ENCODE results near the gene POU6F2. TPM values are rescaled to one million over a fixed set of nuclear protein-coding genes. Genes with fewer than 3 reads are reported as not detected.

Gene POU6F2
- total RNA-seq, 4 donors from 2014 or later, result 0.91 TPM; not detected in 3

GRCh38 chr7:39233851-39234529 lies 256.3 kb downstream of the POU6F2 start:
- no peaks in the 10 kb centered on the region for H3K36me3 ChIP-seq
- TF ChIP-seq CTCF (IDR thresholded peaks at IDR 0.05) (no peak), POLR2A (IDR thresholded peaks at IDR 0.05) (no peak)
- no peak for DNase-seq

DNA sequence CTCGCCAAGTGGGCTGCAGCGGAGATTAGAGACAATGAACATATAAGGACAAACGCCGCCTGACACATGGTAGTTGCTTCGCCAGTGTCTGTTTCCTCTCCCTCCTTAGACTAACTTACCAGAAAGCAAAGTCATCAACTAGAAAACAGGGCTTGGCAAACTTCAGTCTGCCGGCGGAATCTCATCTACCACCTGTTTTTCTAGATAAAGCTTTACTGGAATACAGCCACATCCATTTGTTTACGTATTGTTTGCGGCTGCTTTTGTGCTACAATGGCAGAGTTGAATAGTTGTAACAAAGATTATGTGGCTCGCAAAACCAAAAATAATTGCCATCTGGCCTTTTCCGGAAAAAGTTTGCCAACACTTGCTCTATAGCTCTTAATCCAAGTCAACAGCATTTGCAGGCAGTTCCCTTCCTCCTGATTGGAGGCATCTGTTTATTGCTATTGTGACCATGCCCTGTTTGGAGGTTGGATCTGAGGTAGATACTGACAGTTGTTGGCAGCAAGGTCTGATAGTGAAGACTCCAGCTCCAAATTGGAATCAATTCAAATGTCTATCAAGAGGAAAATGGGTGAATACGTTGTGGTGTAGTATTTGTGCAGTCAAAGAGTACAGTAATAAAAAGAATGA lies 260.6 kb downstream of the POU6F2 start:
- no peaks in the 10 kb centered on the region for H3K4me1 ChIP-seq
- no peak for DNase-seq
- no peaks in the 10 kb centered on the region for H3K27me3 ChIP-seq
- no peaks in the 10 kb centered on the region for H3K9me3 ChIP-seq
- H3K4me3 ChIP-seq, result no peak overlapping the region
- TF ChIP-seq CTCF (IDR thresholded peaks at IDR 0.05) (no peak), POLR2A (IDR thresholded peaks at IDR 0.05) (no peak)
- H3K27ac ChIP-seq, result no peak overlapping the region
- intact Hi-C loops (cut with DNase I; ENCODE audit: low total_unique reads), result no loop called here
- no peaks in the 10 kb centered on the region for H3K36me3 ChIP-seq

More at GRCh38 chr7:39233851-39234529, 256.3 kb downstream of the POU6F2 start:
- Histone ChIP-seq H3K4me1 (no peaks in the 10 kb centered on the region), H3K9me3 (no peaks in the 10 kb centered on the region), H3K4me3 (no peak overlapping the region), H3K27me3 (no peaks in the 10 kb centered on the region), H3K27ac (no peak overlapping the region)
- intact Hi-C loops (cut with DNase I; ENCODE audit: low total_unique reads), result no loop called here

DNA sequence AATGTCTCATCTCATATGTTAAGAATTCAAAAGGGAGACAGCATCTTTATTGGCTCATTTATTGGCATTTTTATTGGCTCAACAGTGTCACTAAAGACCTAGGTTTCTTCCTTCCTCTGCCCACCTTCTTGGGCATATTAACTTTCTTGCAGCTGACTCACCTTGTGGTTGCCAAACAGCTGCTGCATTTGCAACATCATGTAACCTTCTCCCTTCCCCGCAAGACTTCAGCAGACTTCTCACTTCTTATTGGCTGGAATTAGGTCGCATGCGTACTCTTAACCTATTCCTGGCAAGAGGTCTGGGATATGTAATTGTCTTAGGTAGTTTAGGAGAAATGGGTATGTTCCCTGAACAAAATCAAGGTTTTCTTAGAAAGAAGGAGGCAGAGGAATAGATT lies 263.2 kb downstream of the POU6F2 start:
- Histone ChIP-seq H3K4me3 (no peak overlapping the region), H3K4me1 (no peaks in the 10 kb centered on the region), H3K36me3 (no peaks in the 10 kb centered on the region), H3K27ac (no peak overlapping the region), H3K27me3 (no peaks in the 10 kb centered on the region), H3K9me3 (no peaks in the 10 kb centered on the region)
- intact Hi-C loops (cut with DNase I; ENCODE audit: low total_unique reads), result no loop called here
- TF ChIP-seq POLR2A (IDR thresholded peaks at IDR 0.05) (no peak), CTCF (IDR thresholded peaks at IDR 0.05) (no peak)
- DNase-seq, result no peak

DNA sequence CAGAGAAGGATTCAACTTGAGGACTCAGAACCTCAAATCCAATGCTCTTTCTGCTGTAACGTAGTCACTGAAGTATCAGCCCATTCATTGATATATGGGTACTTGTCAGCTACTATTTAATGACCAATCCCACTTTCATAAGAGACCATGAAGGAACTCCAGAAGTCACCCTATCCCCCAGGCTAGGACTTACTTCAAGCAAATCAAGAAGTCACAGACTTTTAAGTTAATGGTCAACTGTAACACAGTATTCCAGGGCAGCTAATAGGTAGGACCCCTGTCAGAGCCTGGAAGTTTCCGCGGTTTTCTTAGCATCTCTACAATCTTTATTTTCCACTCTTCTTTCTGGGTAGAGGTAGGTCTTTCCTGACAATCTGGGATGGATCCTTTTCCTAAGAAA lies 269.9 kb downstream of the POU6F2 start:
- no peak overlapping the region for H3K4me3 ChIP-seq
- DNase-seq, result no peak
- H3K36me3 ChIP-seq, result no peaks in the 10 kb centered on the region
- TF ChIP-seq CTCF (IDR thresholded peaks at IDR 0.05) (no peak), POLR2A (IDR thresholded peaks at IDR 0.05) (no peak)
- H3K27me3 ChIP-seq, result no peaks in the 10 kb centered on the region
- H3K9me3 ChIP-seq, result no peaks in the 10 kb centered on the region
- H3K27ac ChIP-seq, result no peak overlapping the region
- H3K4me1 ChIP-seq, result no peaks in the 10 kb centered on the region
- intact Hi-C loops (cut with DNase I; ENCODE audit: low total_unique reads), result no loop called here

- no peak for DNase-seq
- no peak for TF ChIP-seq CTCF (IDR thresholded peaks at IDR 0.05)
- no peak for TF ChIP-seq POLR2A (IDR thresholded peaks at IDR 0.05)
- Histone ChIP-seq H3K36me3 (no peaks in the 10 kb centered on the region), H3K27me3 (no peaks in the 10 kb centered on the region), H3K4me3 (no peak overlapping the region), H3K9me3 (no peaks in the 10 kb centered on the region), H3K4me1 (no peaks in the 10 kb centered on the region), H3K27ac (no peak overlapping the region)
- intact Hi-C loops (cut with DNase I; ENCODE audit: low total_unique reads), result no loop called here
These were observed 270.5 kb downstream of the POU6F2 start for GRCh38 chr7:39248041-39248691.
